ENCODE data around the gene JAKMIP1.

The JAKMIP1 gene

GRCh38 chr4:6208416-6208815, 8.1 kb upstream of the JAKMIP1 start:
- no peak for DNase-seq (ENCODE audit: low read depth, low spot score)
- no peak for TF ChIP-seq CTCF (IDR thresholded peaks at IDR 0.05; ENCODE audit: low read depth, low read length)
- no peak overlapping the region for H3K4me3 ChIP-seq (ENCODE audit: low read depth, low read length)
- in situ Hi-C loops (cut with HindIII; ENCODE audit: low sequenced_read_pairs): no loop called here

DNA sequence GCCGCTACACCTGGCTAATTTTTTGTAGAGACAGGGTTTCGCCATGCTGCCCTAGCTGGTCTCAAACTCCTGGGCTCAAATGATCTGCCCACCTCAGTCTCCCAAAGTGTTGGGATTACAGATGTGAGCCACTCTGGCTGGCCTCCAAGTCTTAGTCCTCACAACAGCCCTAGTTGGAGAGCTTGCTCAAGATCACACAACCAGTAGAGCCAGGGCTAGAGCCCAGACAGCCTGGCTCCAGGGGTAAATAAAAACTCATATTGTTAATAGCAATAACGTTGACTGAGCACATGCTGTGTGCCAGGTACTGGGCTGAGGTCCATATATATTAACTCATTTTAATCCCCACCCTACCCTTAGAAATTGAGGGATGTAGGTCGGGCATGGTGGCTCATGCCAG, 7.3 kb upstream of the JAKMIP1 start:
- H3K4me3 ChIP-seq (ENCODE audit: low read depth, low read length): no peak overlapping the region
- TF ChIP-seq CTCF (IDR thresholded peaks at IDR 0.05; ENCODE audit: low read depth, low read length): no peak
- no peak for DNase-seq (ENCODE audit: low read depth, low spot score)
- in situ Hi-C loops (cut with HindIII; ENCODE audit: low sequenced_read_pairs): no loop called here

DNA sequence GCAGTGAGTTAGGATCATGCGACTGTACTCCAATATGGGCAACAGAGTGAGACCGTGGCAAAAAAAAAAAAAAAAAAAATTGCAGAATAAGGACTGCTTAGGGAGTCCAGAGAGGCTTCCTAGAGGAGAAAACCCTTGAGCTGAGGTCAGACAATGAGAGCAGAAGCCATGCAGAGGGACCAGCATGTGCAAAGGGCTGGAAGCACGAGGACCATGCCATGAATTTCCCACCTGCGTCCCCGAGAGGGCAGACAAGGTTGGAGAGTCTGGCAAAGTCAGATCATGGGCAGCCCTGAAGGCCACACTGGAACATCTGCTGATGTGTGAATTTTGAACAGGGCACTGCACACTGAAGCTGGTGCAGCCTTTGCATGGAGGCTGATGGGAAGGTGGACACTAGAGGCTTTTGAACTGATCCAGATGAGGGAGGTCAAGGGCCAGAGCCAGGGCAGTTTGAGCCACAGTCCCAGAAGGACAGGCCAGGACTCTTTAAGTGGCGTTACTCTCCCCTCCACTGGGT, 6.5 kb upstream of the JAKMIP1 start:
- no peak for DNase-seq (ENCODE audit: low read depth, low spot score)
- no peak overlapping the region for H3K4me3 ChIP-seq (ENCODE audit: low read depth, low read length)
- no peak for TF ChIP-seq CTCF (IDR thresholded peaks at IDR 0.05; ENCODE audit: low read depth, low read length)
- in situ Hi-C loops (cut with HindIII; ENCODE audit: low sequenced_read_pairs): no loop called here

DNA sequence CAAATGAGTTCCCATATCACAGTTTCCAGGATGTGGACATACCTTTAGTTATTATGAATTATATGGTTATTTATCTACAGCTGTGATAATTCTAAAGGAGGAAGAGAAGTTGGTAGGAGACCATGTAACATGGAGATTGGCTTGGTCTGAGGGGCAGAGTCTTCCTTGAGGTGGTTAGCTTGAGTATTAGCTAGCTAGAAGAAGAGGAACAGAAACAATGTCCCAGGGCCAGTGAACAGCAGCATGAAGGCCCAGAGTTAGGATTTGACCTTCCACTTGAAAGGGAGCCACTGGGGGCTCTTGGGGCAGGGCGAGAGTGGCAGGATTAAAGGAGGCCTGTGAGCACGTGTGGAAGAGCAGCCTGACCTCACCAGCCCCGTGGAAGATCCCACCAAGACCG, 5.6 kb upstream of the JAKMIP1 start:
- no peak overlapping the region for H3K4me3 ChIP-seq (ENCODE audit: low read depth, low read length)
- in situ Hi-C loops (cut with HindIII; ENCODE audit: low sequenced_read_pairs): no loop called here
- TF ChIP-seq CTCF (IDR thresholded peaks at IDR 0.05; ENCODE audit: low read depth, low read length): no peak
- DNase-seq (ENCODE audit: low read depth, low spot score): no peak

DNA sequence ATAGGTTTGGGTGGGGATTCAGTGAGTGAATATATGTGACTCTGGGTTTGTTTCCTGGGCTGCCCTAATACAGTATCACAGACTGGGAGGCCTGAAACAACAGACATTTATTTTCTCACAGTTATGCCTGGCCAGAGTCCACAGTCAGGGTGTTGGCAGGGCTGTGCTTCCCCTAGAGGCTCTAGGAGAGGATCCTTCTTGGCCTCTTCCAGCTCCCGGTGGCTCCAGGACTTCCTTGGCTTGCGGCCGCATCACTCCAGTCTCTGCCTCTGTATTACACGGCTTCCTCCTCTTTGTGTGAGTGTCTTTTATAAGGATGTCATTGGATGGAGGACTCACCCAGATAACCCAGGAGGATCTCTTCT, 5.2 kb upstream of the JAKMIP1 start:
- no peak for TF ChIP-seq CTCF (IDR thresholded peaks at IDR 0.05; ENCODE audit: low read depth, low read length)
- H3K4me3 ChIP-seq (ENCODE audit: low read depth, low read length): no peak overlapping the region
- no peak for DNase-seq (ENCODE audit: low read depth, low spot score)
- in situ Hi-C loops (cut with HindIII; ENCODE audit: low sequenced_read_pairs): no loop called here

- no peak for TF ChIP-seq CTCF (IDR thresholded peaks at IDR 0.05; ENCODE audit: low read depth, low read length)
These were observed 4.7 kb upstream of the JAKMIP1 start for GRCh38 chr4:6204871-6205566.

More at GRCh38 chr4:6204871-6205566, 4.7 kb upstream of the JAKMIP1 start:
- no peak for DNase-seq (ENCODE audit: low read depth, low spot score)
- H3K4me3 ChIP-seq (ENCODE audit: low read depth, low read length): no peak overlapping the region
- in situ Hi-C loops (cut with HindIII; ENCODE audit: low sequenced_read_pairs): no loop called here
